HG03575 (cell line): ENCODE results near the gene WHAMM.

Experiments used
- ATAC-seq: cut with Tn5 transposase; IDR thresholded peaks from one replicate; pipeline ENCODE4 v1.9.1; 2021; ENCODE audit not compliant: unreplicated experiment, insufficient number of reproducible peaks, low FRiP score; ENCODE audit errors: extremely low read depth

The WHAMM gene

GRCh38 chr15:82831894-82832600 is 22.6 kb downstream of the WHAMM start:
- no peak for ATAC-seq

GRCh38 chr15:82832601-82833361 is 23.4 kb downstream of the WHAMM start:
- peak; percentile 71 for ATAC-seq

- no peak for ATAC-seq
Observed at GRCh38 chr15:82833362-82833682, 23.9 kb downstream of the WHAMM start.

- no peak for ATAC-seq
Observed at GRCh38 chr15:82835391-82835917, 26.0 kb downstream of the WHAMM start.

GRCh38 chr15:82838096-82838735 is 28.8 kb downstream of the WHAMM start:
- no peak for ATAC-seq

- no peak for ATAC-seq
Observed at GRCh38 chr15:82839136-82839535, 29.7 kb downstream of the WHAMM start.

GRCh38 chr15:82840166-82840565 is 30.7 kb downstream of the WHAMM start:
- no peak for ATAC-seq

GRCh38 chr15:82843566-82843965 is 34.1 kb downstream of the WHAMM start:
- ATAC-seq: no peak

- ATAC-seq: no peak
Observed at GRCh38 chr15:82845686-82846085, 36.3 kb downstream of the WHAMM start.

GRCh38 chr15:82846621-82847020 is 37.2 kb downstream of the WHAMM start:
- ATAC-seq: no peak

- ATAC-seq: no peak
Observed at GRCh38 chr15:82847703-82848102, 38.3 kb downstream of the WHAMM start.

- ATAC-seq: no peak
Observed at GRCh38 chr15:82848241-82848993, 39.0 kb downstream of the WHAMM start.

GRCh38 chr15:82849556-82850512 is 40.4 kb downstream of the WHAMM start:
- no peak for ATAC-seq

GRCh38 chr15:82850731-82851130 is 41.3 kb downstream of the WHAMM start:
- ATAC-seq: no peak

- ATAC-seq: no peak
Observed at GRCh38 chr15:82851306-82851850, 42.0 kb downstream of the WHAMM start.

GRCh38 chr15:82851981-82852511 is 42.6 kb downstream of the WHAMM start:
- no peak for ATAC-seq

- ATAC-seq: no peak
Observed at GRCh38 chr15:82852941-82853561, 43.6 kb downstream of the WHAMM start.
